NCI-H2107 treated with DMSO at 0.1 percent for 48 hours (cell line): ENCODE measurements around the gene ATP6V1B1.
"Not testable (repeated sequence)": the region's sequence is repeated elsewhere in the genome, so short reads cannot be mapped to it uniquely, and the experiment has no call there.

Experiments used
- DNase-seq: peaks from one replicate; lab custom pipeline; 2025; ENCODE audit not compliant: unreplicated experiment; lab: John Stamatoyannopoulos, UW

ATP6V1B1 gene

DNA sequence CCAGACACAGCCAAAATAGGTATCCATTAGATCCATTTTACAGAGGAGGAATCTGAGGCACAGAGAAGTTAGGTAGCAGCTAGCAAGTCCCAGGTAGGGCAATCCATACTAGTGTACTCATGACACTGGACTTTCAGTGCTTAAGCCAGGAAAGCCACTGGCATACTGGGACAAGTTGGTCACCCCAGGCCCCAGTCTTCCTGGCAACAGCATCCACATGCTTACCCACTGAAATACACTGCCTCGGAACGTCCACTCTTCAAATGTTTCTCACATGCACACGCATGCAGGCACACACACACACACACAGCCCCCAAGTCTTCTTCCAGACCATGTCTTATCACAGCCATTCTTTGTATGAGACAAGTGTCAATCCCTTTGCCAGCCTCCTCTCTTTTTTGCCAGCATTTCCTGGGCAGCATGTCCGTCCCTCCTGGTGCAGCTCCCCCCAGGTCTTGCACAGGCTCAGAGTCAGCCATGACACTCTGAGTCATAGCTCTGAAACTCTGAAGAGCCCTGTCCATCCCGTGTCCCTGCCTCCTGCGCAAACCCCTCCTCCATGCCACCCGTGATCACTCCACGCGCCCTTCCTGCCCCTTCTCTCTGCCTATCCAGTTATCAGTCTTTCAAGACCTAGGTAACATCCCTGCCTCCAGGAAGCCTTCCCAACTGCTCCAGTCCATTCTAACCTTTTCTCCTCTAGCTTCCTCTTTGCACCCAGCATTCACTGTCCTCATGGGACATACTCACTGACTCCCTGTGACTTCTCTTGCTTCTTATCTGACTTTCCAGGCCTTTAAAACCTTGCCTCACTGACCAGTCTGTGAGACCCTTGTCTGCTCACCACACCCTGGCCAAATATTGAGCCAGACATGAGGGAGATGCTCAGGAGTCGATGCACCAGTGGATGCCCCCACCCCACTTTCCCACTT is 69.8 kb downstream of the ATP6V1B1 start:
- no peak for DNase-seq

DNA sequence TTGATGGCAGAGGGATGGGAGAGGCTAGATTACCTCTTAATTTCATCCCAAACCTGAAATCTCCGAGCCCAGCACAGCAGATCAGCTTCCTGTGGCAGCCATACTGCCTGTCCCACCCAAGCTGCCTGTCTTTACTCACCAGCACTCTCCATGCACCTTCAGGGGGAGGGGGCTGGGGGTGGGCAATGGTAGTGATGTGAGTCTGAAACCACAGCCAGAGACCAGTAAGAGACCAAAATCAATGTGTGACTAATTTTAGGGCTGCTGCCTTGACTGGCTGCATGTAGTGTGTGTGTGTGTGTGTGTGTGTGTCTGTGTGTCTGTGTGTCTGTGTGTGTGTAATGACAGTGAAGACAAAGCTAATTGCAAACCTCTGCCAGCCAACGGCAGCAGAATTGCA is 70.6 kb downstream of the ATP6V1B1 start:
- DNase-seq: no peak

DNA sequence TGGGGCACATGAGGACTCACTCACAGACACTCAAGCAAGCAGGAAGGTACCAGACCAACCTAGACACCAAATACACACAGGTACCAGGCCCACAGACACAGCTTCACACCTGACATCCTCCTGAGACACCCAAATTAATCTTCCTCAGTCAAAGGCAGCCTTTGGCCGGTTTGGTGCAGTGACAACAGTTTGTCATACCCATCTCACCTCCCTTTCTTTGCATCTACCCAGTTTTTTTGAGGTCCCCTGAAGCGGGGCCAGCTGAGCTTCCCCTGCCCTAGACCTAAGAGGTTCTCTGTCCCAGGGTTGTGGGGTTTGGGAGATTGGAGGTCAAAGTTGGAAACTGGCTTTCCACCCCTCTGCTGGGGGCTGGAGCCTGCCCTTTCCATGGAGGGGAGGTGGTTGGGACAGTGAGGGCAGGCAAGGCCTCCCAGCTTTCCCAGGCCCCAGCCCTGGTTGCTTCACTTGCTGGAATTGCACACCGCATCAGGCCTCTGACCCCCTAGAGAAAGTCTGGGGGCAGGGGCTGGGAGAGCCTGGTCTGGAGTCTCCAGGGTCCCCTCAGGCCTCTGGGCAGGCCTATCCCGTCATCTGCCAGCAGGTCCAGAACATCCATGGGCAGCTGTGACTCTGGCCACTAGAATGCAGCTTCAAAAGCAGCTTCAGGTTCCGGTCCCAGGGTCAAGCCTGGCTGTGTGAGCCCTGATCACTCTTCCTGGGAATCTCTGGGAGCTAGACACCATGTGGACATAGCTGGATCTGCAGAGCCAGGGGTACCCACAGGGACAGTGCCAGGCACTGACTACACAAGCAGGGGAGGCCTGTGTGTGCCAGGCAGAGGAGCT is 71.5 kb downstream of the ATP6V1B1 start:
- DNase-seq: no peak

DNA sequence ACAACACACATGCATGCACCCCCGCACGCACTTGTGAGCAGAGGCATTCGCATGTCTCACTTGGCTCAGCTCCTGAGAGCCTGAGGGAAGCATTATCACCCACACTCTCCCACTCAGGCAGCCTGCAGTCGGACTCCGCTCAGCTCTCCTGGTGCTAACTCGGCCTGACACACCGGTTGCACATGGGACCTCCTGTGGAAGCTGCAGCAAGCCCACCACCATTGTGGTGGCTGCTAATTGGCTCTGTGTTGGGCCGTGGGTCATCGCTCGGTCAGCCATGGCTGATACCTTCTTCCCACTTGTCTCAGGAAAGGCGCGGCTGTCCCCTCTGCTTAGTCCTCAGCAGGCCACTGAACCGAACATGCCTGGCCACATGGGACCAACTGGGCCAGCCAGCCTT is 72.6 kb downstream of the ATP6V1B1 start:
- no peak for DNase-seq

DNA sequence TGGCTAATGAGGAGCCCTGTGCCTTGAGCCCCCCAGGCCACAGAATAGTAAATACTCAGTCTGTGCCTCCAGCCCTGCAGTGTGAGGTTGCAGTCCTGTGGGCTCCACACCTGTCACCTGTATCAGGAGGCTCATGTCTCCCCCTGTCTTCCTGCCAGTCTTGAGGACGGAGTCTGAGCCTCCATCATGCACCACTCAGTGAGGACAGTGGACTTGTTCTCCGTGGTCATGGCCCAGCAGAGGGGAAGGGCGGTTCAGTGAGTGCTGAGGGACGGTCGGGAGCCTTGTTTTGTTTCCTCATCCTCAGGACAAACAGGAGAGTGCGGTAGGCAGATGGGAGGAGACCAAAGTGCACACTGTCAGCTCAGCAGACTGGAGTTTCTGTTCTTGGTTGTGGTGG is 76.1 kb downstream of the ATP6V1B1 start:
- not testable (repeated sequence) for DNase-seq
